Vein endothelial cell (primary cell): Measurements from ENCODE around the gene ZBTB44. TPM values are rescaled to one million over a fixed set of nuclear protein-coding genes. Genes with fewer than 3 reads are reported as not detected.

Experiments
- small RNA-seq: library from RNA; depleted of rRNA; stranded (forward); fragments of <200 nt; gene quantifications from one replicate; pipeline ENCODE3, GENCODE V24; 2012
- total RNA-seq: library from RNA; depleted of rRNA; stranded (reverse); fragments of >200 nt; gene quantifications from 2 replicates; pipeline ENCODE4 v1.2.3, GENCODE V29; 2012

ZBTB44 gene, protein sequence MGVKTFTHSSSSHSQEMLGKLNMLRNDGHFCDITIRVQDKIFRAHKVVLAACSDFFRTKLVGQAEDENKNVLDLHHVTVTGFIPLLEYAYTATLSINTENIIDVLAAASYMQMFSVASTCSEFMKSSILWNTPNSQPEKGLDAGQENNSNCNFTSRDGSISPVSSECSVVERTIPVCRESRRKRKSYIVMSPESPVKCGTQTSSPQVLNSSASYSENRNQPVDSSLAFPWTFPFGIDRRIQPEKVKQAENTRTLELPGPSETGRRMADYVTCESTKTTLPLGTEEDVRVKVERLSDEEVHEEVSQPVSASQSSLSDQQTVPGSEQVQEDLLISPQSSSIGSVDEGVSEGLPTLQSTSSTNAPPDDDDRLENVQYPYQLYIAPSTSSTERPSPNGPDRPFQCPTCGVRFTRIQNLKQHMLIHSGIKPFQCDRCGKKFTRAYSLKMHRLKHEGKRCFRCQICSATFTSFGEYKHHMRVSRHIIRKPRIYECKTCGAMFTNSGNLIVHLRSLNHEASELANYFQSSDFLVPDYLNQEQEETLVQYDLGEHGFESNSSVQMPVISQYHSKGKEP
- 27.5 and 37.6 TPM in 2 replicates for total RNA-seq

DNA sequence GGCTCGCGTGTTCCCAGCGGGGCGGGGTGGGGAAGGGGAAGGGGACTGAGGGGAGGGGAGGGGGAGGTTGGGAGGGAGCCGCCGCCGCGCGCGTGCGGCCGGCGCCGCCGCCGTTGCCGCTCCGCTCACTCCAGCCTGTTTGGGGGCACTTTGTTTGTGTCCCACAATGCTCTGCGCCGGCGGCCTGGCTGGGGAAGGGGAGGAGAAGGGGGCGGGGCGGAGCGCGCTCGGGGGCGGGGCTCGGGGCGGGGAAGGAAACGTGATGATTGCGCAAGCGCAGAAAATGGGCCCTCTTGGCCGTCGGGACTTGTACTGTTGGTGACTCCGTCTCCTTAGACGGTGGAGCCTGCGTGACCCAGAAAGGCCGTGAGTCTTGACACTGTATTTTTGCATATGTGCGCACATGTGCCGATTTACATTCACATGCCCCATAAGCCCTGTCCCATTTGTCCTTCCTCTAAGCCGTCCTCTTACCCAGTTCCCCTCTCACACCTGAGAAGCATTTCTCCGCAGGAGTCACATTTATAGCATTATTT is at the start of gene ZBTB44:
Gene ZBTB44, minus strand, starts transcription at position 168 of the 536 bp plus-strand sequence. CDS start 53,044 bp downstream, outside the sequence.

Small RNAs within 50 kb of the gene (small RNA-seq; reads per million reads assigned to genes)
- gene RN7SL778P, result not detected

Other genes starting within 250 kb of the ZBTB44 start
- gene APLP2, start 245.0 kb downstream of the ZBTB44 start, total RNA-seq, result 845 and 871 TPM in 2 replicates
- gene ST14, start 155.1 kb downstream of the ZBTB44 start, total RNA-seq, result under 0.01 TPM in 1 of 2 replicates, not detected in the other
- gene ADAMTS8, start 113.7 kb upstream of the ZBTB44 start, total RNA-seq, result not detected in 2 replicates
- 0.96 and 2.3 TPM in 2 replicates for gene ADAMTS15, start 133.7 kb upstream of the ZBTB44 start, total RNA-seq